Subcutaneous abdominal adipose tissue (tissue), 5 donors: ENCODE results near the gene NPTX2.

Experiments
- H3K27ac ChIP-seq: one replicate; pipeline ENCODE4 v1.7.0; 2013; ENCODE audit warnings: low read depth, mild to moderate bottlenecking, inconsistent platforms, low read length, moderate library complexity
- H3K27me3 ChIP-seq, 5 donors: one replicate each; pipeline ENCODE4 v1.7.0; 2013; ENCODE audit warnings: low read length in 5 of 5, inconsistent platforms in 1 of 5; ENCODE audit not compliant: control insufficient read depth in 5 of 5, insufficient read depth in 4 of 5
- H3K36me3 ChIP-seq, 5 donors: one replicate each; pipeline ENCODE4 v1.7.0; 2013; ENCODE audit warnings: low read length in 5 of 5; ENCODE audit not compliant: control insufficient read depth in 5 of 5, insufficient read depth in 5 of 5
- H3K4me1 ChIP-seq, 5 donors: one replicate each; pipeline ENCODE4 v1.7.0; 2013; ENCODE audit warnings: low read length in 5 of 5, mild to moderate bottlenecking in 3 of 5, moderate library complexity in 1 of 5; ENCODE audit not compliant: control insufficient read depth in 5 of 5, insufficient read depth in 5 of 5
- H3K4me3 ChIP-seq, 5 donors: one replicate each; pipeline ENCODE4 v1.7.0; 2013; ENCODE audit warnings: low read length in 5 of 5, low read depth in 1 of 5
- H3K9ac ChIP-seq, 5 donors: one replicate each; pipeline ENCODE4 v1.7.0; 2013; ENCODE audit warnings: low read length in 5 of 5, mild to moderate bottlenecking in 4 of 5, moderate library complexity in 3 of 5
- H3K9me3 ChIP-seq, 5 donors: one replicate each; pipeline ENCODE4 v1.7.0; 2013; ENCODE audit warnings: low read length in 5 of 5; ENCODE audit not compliant: control insufficient read depth in 5 of 5
- donor health status: healthy.
- donor health status: healthy.
- donor health status: healthy.
- donor health status: healthy.
- donor health status: healthy.

The NPTX2 gene

GRCh38 chr7:98653601-98654310 lies 36.7 kb downstream of the NPTX2 start:
- Histone ChIP-seq H3K36me3 (no peaks in the 10 kb centered on the region), H3K27me3 (no peaks in the 10 kb centered on the region), H3K9ac (no peak overlapping the region), H3K27ac (no peak overlapping the region), H3K4me3 (no peak overlapping the region), H3K9me3 (peaks cover 2 to 8% (median 3%) of the 10 kb centered on the region in 5 donors), H3K4me1 (no peaks in the 10 kb centered on the region)

- no peak overlapping the region for H3K4me3 ChIP-seq
- no peak overlapping the region for H3K27ac ChIP-seq
Measured at GRCh38 chr7:98654524-98655272, 37.6 kb downstream of the NPTX2 start.

GRCh38 chr7:98655611-98656010 lies 38.5 kb downstream of the NPTX2 start:
- Histone ChIP-seq H3K27ac (no peak overlapping the region), H3K27me3 (no peaks in the 10 kb centered on the region), H3K4me1 (no peaks in the 10 kb centered on the region), H3K9me3 (peaks cover 0 to 6% (median 0%) of the 10 kb centered on the region in 5 donors), H3K9ac (no peak overlapping the region), H3K4me3 (no peak overlapping the region), H3K36me3 (no peaks in the 10 kb centered on the region)

More at GRCh38 chr7:98654524-98655272, 37.6 kb downstream of the NPTX2 start:
- H3K36me3 ChIP-seq = no peaks in the 10 kb centered on the region
- no peaks in the 10 kb centered on the region for H3K27me3 ChIP-seq
- H3K4me1 ChIP-seq = no peaks in the 10 kb centered on the region
- H3K9me3 ChIP-seq = peaks cover 0 to 6% (median 2%) of the 10 kb centered on the region in 5 donors
- H3K9ac ChIP-seq = no peak overlapping the region

GRCh38 chr7:98656899-98657298 lies 39.8 kb downstream of the NPTX2 start:
- Histone ChIP-seq H3K9me3 (peaks cover 0 to 12% (median 5%) of the 10 kb centered on the region in 5 donors), H3K9ac (no peak overlapping the region), H3K4me1 (no peaks in the 10 kb centered on the region), H3K36me3 (no peaks in the 10 kb centered on the region), H3K4me3 (no peak overlapping the region), H3K27ac (no peak overlapping the region), H3K27me3 (no peaks in the 10 kb centered on the region)

- H3K9me3 ChIP-seq = peaks cover 0 to 17% (median 11%) of the 10 kb centered on the region in 5 donors
- H3K36me3 ChIP-seq = no peaks in the 10 kb centered on the region
- no peak overlapping the region for H3K4me3 ChIP-seq
- H3K27me3 ChIP-seq = peaks cover 0 to 3% (median 0%) of the 10 kb centered on the region in 5 donors
- no peak overlapping the region for H3K9ac ChIP-seq
- no peaks in the 10 kb centered on the region for H3K4me1 ChIP-seq
- H3K27ac ChIP-seq = no peak overlapping the region
Measured at GRCh38 chr7:98657736-98658135, 40.7 kb downstream of the NPTX2 start.

- Histone ChIP-seq H3K27me3 (peaks cover 0 to 3% (median 0%) of the 10 kb centered on the region in 5 donors), H3K9ac (no peak overlapping the region), H3K36me3 (no peaks in the 10 kb centered on the region), H3K9me3 (peaks cover 0 to 35% (median 27%) of the 10 kb centered on the region in 5 donors), H3K4me3 (no peak overlapping the region), H3K4me1 (no peaks in the 10 kb centered on the region), H3K27ac (no peak overlapping the region)
Measured at GRCh38 chr7:98659756-98660155, 42.7 kb downstream of the NPTX2 start.

- Histone ChIP-seq H3K36me3 (no peaks in the 10 kb centered on the region), H3K4me1 (no peaks in the 10 kb centered on the region), H3K9ac (no peak overlapping the region), H3K4me3 (no peak overlapping the region), H3K27ac (no peak overlapping the region), H3K9me3 (peaks cover 0 to 32% (median 27%) of the 10 kb centered on the region in 5 donors), H3K27me3 (peaks cover 0 to 4% (median 0%) of the 10 kb centered on the region in 5 donors)
Measured at GRCh38 chr7:98661607-98662006, 44.5 kb downstream of the NPTX2 start.

GRCh38 chr7:98662289-98662688 lies 45.2 kb downstream of the NPTX2 start:
- Histone ChIP-seq H3K27me3 (peaks cover 0 to 4% (median under 1%) of the 10 kb centered on the region in 5 donors), H3K27ac (no peak overlapping the region), H3K4me3 (no peak overlapping the region), H3K9ac (no peak overlapping the region), H3K4me1 (no peaks in the 10 kb centered on the region), H3K9me3 (peaks cover 0 to 31% (median 27%) of the 10 kb centered on the region in 5 donors), H3K36me3 (no peaks in the 10 kb centered on the region)

- H3K27ac ChIP-seq = no peak overlapping the region
- H3K9ac ChIP-seq = no peak overlapping the region
- H3K27me3 ChIP-seq = peaks cover 0 to 11% (median 7%) of the 10 kb centered on the region in 5 donors
- no peak overlapping the region for H3K4me3 ChIP-seq
- H3K9me3 ChIP-seq = peaks cover 0 to 31% (median 27%) of the 10 kb centered on the region in 5 donors
- no peaks in the 10 kb centered on the region for H3K36me3 ChIP-seq
- H3K4me1 ChIP-seq = no peaks in the 10 kb centered on the region
Measured at GRCh38 chr7:98664882-98665281, 47.8 kb downstream of the NPTX2 start.

GRCh38 chr7:98668255-98668654 lies 51.2 kb downstream of the NPTX2 start:
- peaks cover 7 to 34% (median 27%) of the 10 kb centered on the region in 5 donors for H3K9me3 ChIP-seq
- no peaks in the 10 kb centered on the region for H3K36me3 ChIP-seq
- H3K9ac ChIP-seq = no peak overlapping the region
- no peak overlapping the region for H3K4me3 ChIP-seq
- no peak overlapping the region for H3K27ac ChIP-seq
- H3K27me3 ChIP-seq = peaks cover 0 to 13% (median 10%) of the 10 kb centered on the region in 5 donors
- no peaks in the 10 kb centered on the region for H3K4me1 ChIP-seq
